Measurements from ENCODE around the gene MAEA. TPM values are rescaled to one million over a fixed set of nuclear protein-coding genes. Genes with fewer than 3 reads are reported as not detected.

Gene MAEA
- total and polyA plus RNA-seq, 12 donors: 39.1 to 72.8 (median 50.3) TPM

GRCh38 chr4:1357356-1358248 is 67.9 kb downstream of the MAEA start:
- Histone ChIP-seq H3K27ac (no peak overlapping the region), H3K9me3 (no peaks in the 10 kb centered on the region), H3K4me1 (peaks cover 0 to 7% (median 0%) of the 10 kb centered on the region in 9 donors), H3K36me3 (peaks cover 0 to 79% (median 8%) of the 10 kb centered on the region in 9 donors), H3K27me3 (no peaks in the 10 kb centered on the region), H3K4me3 (no peak overlapping the region)
- ATAC-seq (peak; percentile 11 to 76 (median 34)), DNase-seq (peak; percentile 33 to 34)
- intact Hi-C loops (cut with DNase I): loop anchor here in 9 of 10 donors (2.0 to 10.0 kb wide), 10 partner anchors 103 to 370 kb away; partner anchors contain the start of genes TACC3 (in 3 of the 9) and TMEM129 (in 3 of the 9)
- 90% methylated on average over 27 of the region's 27 CpGs for WGBS, 2 donors
- no peak for TF ChIP-seq CTCF (IDR thresholded peaks at IDR 0.05)

- Histone ChIP-seq H3K4me1 (peaks cover 0 to 7% (median 0%) of the 10 kb centered on the region in 9 donors), H3K9me3 (no peaks in the 10 kb centered on the region), H3K4me3 (no peak overlapping the region), H3K27me3 (no peaks in the 10 kb centered on the region), H3K36me3 (peaks cover 0 to 79% (median 0%) of the 10 kb centered on the region in 9 donors), H3K27ac (no peak overlapping the region)
- DNase-seq (no peak), ATAC-seq (no peak)
- TF ChIP-seq CTCF (IDR thresholded peaks at IDR 0.05): no peak
- intact Hi-C loops (cut with DNase I): loop anchor here in 9 of 10 donors (5.0 to 10.0 kb wide), 8 partner anchors 104 to 369 kb away; partner anchors contain the start of genes TACC3 (in 3 of the 9) and TMEM129 (in 3 of the 9)
- 96% methylated on average over 38 of the region's 38 CpGs for WGBS, 2 donors
Observed at GRCh38 chr4:1358421-1359143, 68.9 kb downstream of the MAEA start.

- no peak for TF ChIP-seq CTCF (IDR thresholded peaks at IDR 0.05)
- Histone ChIP-seq H3K27me3 (no peaks in the 10 kb centered on the region), H3K27ac (no peak overlapping the region), H3K4me3 (no peak overlapping the region), H3K4me1 (peaks cover 0 to 7% (median 0%) of the 10 kb centered on the region in 9 donors), H3K9me3 (no peaks in the 10 kb centered on the region), H3K36me3 (peaks cover 0 to 76% (median 0%) of the 10 kb centered on the region in 9 donors)
- 86 to 88% methylated on average over 14 of the region's 14 CpGs for WGBS, 2 donors
- no peak for ATAC-seq
- intact Hi-C loops (cut with DNase I): loop anchor here in 9 of 10 donors (5.0 to 10.0 kb wide), 8 partner anchors 104 to 368 kb away; partner anchors contain the start of genes TACC3 (in 3 of the 9) and TMEM129 (in 3 of the 9)
- no peak for DNase-seq
Observed at GRCh38 chr4:1359144-1359501, 69.4 kb downstream of the MAEA start.

- H3K4me1 ChIP-seq: peaks cover 0 to 7% (median 0%) of the 10 kb centered on the region in 9 donors
- ATAC-seq (no peak), DNase-seq (no peak)
- intact Hi-C loops (cut with DNase I): loop anchor here in 9 of 10 donors (5.0 to 10.0 kb wide), 9 partner anchors 105 to 367 kb away; partner anchors contain the start of genes TACC3 (in 3 of the 9) and TMEM129 (in 3 of the 9)
- no peaks in the 10 kb centered on the region for H3K27me3 ChIP-seq
- no peak overlapping the region for H3K4me3 ChIP-seq
- no peaks in the 10 kb centered on the region for H3K9me3 ChIP-seq
- no peak overlapping the region for H3K27ac ChIP-seq
- no peak for TF ChIP-seq CTCF (IDR thresholded peaks at IDR 0.05)
- 89 to 91% methylated on average over 16 of the region's 16 CpGs for WGBS, 2 donors
- peaks cover 0 to 71% (median 0%) of the 10 kb centered on the region in 9 donors for H3K36me3 ChIP-seq
Observed at GRCh38 chr4:1359976-1360375, 70.3 kb downstream of the MAEA start.
